ENCODE data around the gene HHIP.

DNA sequence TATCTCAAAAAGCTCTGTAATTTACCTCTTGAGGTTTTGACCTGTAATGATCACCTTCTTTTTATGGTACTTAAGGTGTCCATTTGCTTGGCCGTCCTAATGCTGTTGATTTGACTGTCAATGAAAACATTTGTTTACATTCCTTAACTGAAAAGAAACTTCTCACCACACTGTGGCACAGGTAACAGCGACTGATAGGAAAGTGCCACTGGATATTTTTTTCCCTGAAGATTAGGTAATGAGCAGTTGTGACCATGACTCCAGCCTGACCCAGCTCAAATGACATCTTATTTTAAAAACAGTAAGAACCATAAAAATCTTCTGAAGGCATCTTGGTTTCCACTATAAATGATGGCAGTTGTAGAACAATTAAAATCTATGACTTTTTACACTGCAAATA is 87.6 kb downstream of the HHIP start:
- TF ChIP-seq CTCF (conservative IDR thresholded peaks at IDR 0.05; ENCODE audit: low read depth, low read length) (no peak), EZH2 (IDR thresholded peaks at IDR 0.05; ENCODE audit: borderline replicate concordance, low read depth, low read length, poor library complexity, severe bottlenecking) (no peak)

All from A673 (cell line).